Stomach (tissue), 9 donors: ENCODE data around the gene DZANK1. TPM values are rescaled to one million over a fixed set of nuclear protein-coding genes. Genes with fewer than 3 reads are reported as not detected.

Experiments
- DNase-seq, 2 donors: peaks; one replicate each; pipeline versions ENCODE4 v3.0.0 to v3.0.0-alpha.2; 2013 to 2019
- H3K27ac ChIP-seq, 5 donors: fragments of 200-600 bp in 4 of 5; sonication (generic) in 4 of 5; one replicate each; pipeline ENCODE4 v1.5.1; 2013 to 2019; ENCODE audit warnings: mild to moderate bottlenecking in 1 of 5, moderate library complexity in 1 of 5
- H3K27me3 ChIP-seq, 3 donors: fragments of 200-600 bp; sonication (generic); one replicate each; pipeline ENCODE4 v1.5.1; 2017 to 2019; ENCODE audit warnings: mixed run types in 1 of 3
- H3K36me3 ChIP-seq, 4 donors: fragments of 200-600 bp; sonication (generic); 1 replicate in 3 of 4; 2 replicates in 1 of 4; pipeline ENCODE4 v1.5.1; 2016 to 2019
- H3K4me1 ChIP-seq, 4 donors: fragments of 200-600 bp; sonication (generic); one replicate each; pipeline ENCODE4 v1.5.1; 2016 to 2019
- H3K4me3 ChIP-seq, 4 donors: fragments of 200-600 bp; sonication (generic) in 3 of 4; one replicate each; pipeline ENCODE4 v1.5.1; 2016 to 2019; ENCODE audit warnings: mild to moderate bottlenecking in 1 of 4
- H3K9me3 ChIP-seq, 4 donors: fragments of 200-600 bp; sonication (generic); one replicate each; pipeline ENCODE4 v1.5.1; 2016 to 2019
- CTCF ChIP-seq, 7 experiments: fragments of 450-650 bp in 4 of 7; fragments of 200-600 bp in 3 of 7; sonication (generic) in 3 of 7; IDR thresholded peaks; one replicate each; pipeline ENCODE4 v1.5.1; 2016 to 2019; ENCODE audit warnings: antibody characterized with exemption in 7 of 7, control low read depth in 2 of 7, mild to moderate bottlenecking in 1 of 7
- EP300 ChIP-seq: sonication (generic); formaldehyde crosslinking; IDR thresholded peaks from one replicate; pipeline ENCODE4 v1.6.1; 2017; ENCODE audit warnings: antibody characterized with exemption
- POLR2A ChIP-seq, 4 donors: fragments of 450-650 bp; IDR thresholded peaks; one replicate each; pipeline ENCODE4 v1.6.1; 2016; ENCODE audit warnings: antibody characterized with exemption in 4 of 4, control low read depth in 2 of 4, mild to moderate bottlenecking in 1 of 4, moderate library complexity in 1 of 4
- POLR2AphosphoS5 ChIP-seq, 3 donors: sonication (generic); formaldehyde crosslinking; IDR thresholded peaks; one replicate each; pipeline ENCODE4 v1.6.1; 2016; ENCODE audit warnings: antibody characterized with exemption in 3 of 3
- WGBS, 5 donors: extraction: QIAGEN DNeasy Blood & Tissue Kit in 3 of 5; methylation state at CpG; one replicate each; pipeline versions ENCODE4 v1.1.5 to v1.1.7; 2013 to 2018; 5-methylcytosine and 5-hydroxymethylcytosine counted together
- intact Hi-C: fragments of 100-400 bp; cut with DNase I; formaldehyde crosslinking; loops from one replicate; pipeline ENCODE4 v1.15.1; 2023; ENCODE audit warnings: low total_unique reads
- polyA plus RNA-seq, 3 donors: library from polyadenylated mRNA; stranded (reverse); fragments of 200-250 nt; gene quantifications; one replicate each; pipeline ENCODE4 v1.2.3, GENCODE V29; 2013
- total RNA-seq, 5 donors: library from RNA; depleted of rRNA; stranded (reverse); fragments of >200 nt; gene quantifications; one replicate each; pipeline versions ENCODE4 v1.1.0 to v1.2.3, GENCODE V29; 2014 to 2016
- donor health status: healthy with polysubstance abuse.
- donor health status: Bipolar disorder and iron deficiency.
- donor health status: healthy.

Gene DZANK1
- total and polyA plus RNA-seq, 8 donors = 0.61 to 24.6 (median 2.2) TPM; not detected in 1

- peaks cover 0 to 7% (median 3%) of the 10 kb centered on the region in 4 donors for H3K36me3 ChIP-seq
- no peak overlapping the region for H3K4me3 ChIP-seq
- no peak overlapping the region for H3K27ac ChIP-seq
- intact Hi-C loops = no loop called here
- H3K9me3 ChIP-seq = no peaks in the 10 kb centered on the region
- H3K27me3 ChIP-seq = no peaks in the 10 kb centered on the region
- no peak for TF ChIP-seq POLR2AphosphoS5 (IDR thresholded peaks at IDR 0.05)
- no peak for TF ChIP-seq EP300
- TF ChIP-seq POLR2A (IDR thresholded peaks at IDR 0.05) = no peak
- no peak for TF ChIP-seq CTCF (IDR thresholded peaks at IDR 0.05)
- H3K4me1 ChIP-seq = no peaks in the 10 kb centered on the region
- no peak for DNase-seq
These were observed 45.2 kb downstream of the DZANK1 start for GRCh38 chr20:18421608-18422007.

- Histone ChIP-seq H3K9me3 (no peaks in the 10 kb centered on the region), H3K36me3 (no peaks in the 10 kb centered on the region), H3K4me3 (no peak overlapping the region), H3K27ac (no peak overlapping the region), H3K4me1 (peaks cover 0 to 9% (median 0%) of the 10 kb centered on the region in 4 donors), H3K27me3 (no peaks in the 10 kb centered on the region)
- DNase-seq = peak in 1 of 2 donors; percentile 28
- 54 to 77% (median 65%) methylated on average over 5 of the region's 5 CpGs for WGBS, 5 donors
- intact Hi-C loops = loop anchor here (5.0 kb wide), 1 partner anchor 51 kb away; the partner anchor contains the start of genes DZANK1 and POLR3F
- TF ChIP-seq EP300 (no peak), POLR2A (IDR thresholded peaks at IDR 0.05) (no peak)
These were observed 50.3 kb downstream of the DZANK1 start for GRCh38 chr20:18416486-18416885.

- no peak overlapping the region for H3K27ac ChIP-seq
- intact Hi-C loops = no loop called here
These were observed 52.7 kb downstream of the DZANK1 start for GRCh38 chr20:18414140-18414539.

GRCh38 chr20:18412221-18412901 is 54.5 kb downstream of the DZANK1 start:
- TF ChIP-seq EP300 (no peak), POLR2AphosphoS5 (IDR thresholded peaks at IDR 0.05) (no peak), CTCF (IDR thresholded peaks at IDR 0.05) (no peak), POLR2A (IDR thresholded peaks at IDR 0.05) (no peak)
- Histone ChIP-seq H3K4me3 (no peak overlapping the region), H3K27me3 (no peaks in the 10 kb centered on the region), H3K27ac (no peak overlapping the region), H3K4me1 (peaks cover 0 to 9% (median 0%) of the 10 kb centered on the region in 4 donors), H3K9me3 (no peaks in the 10 kb centered on the region), H3K36me3 (no peaks in the 10 kb centered on the region)
- WGBS, 5 donors = 67 to 90% (median 84%) methylated on average over 6 of the region's 6 CpGs
- no peak for DNase-seq
- intact Hi-C loops = no loop called here

More at GRCh38 chr20:18414140-18414539, 52.7 kb downstream of the DZANK1 start:
- H3K27me3 ChIP-seq = no peaks in the 10 kb centered on the region
- WGBS, 5 donors = 51 to 61% (median 55%) methylated on average over 5 of the region's 5 CpGs
- TF ChIP-seq POLR2A (IDR thresholded peaks at IDR 0.05) = no peak
- no peak for TF ChIP-seq EP300
- TF ChIP-seq CTCF (IDR thresholded peaks at IDR 0.05) = no peak
- no peak for TF ChIP-seq POLR2AphosphoS5 (IDR thresholded peaks at IDR 0.05)
- no peak overlapping the region for H3K4me3 ChIP-seq
- no peaks in the 10 kb centered on the region for H3K36me3 ChIP-seq
- DNase-seq = no peak
- H3K9me3 ChIP-seq = no peaks in the 10 kb centered on the region
- H3K4me1 ChIP-seq = peaks cover 0 to 9% (median 0%) of the 10 kb centered on the region in 4 donors

- DNase-seq = no peak
- Histone ChIP-seq H3K4me3 (no peak overlapping the region), H3K9me3 (peaks cover 0 to 14% (median 4%) of the 10 kb centered on the region in 4 donors), H3K27ac (no peak overlapping the region), H3K4me1 (no peaks in the 10 kb centered on the region), H3K27me3 (no peaks in the 10 kb centered on the region), H3K36me3 (peaks cover 0 to 41% (median 16%) of the 10 kb centered on the region in 4 donors)
- 88 to 92% (median 90%) methylated on average over 8 of the region's 8 CpGs for WGBS, 5 donors
- TF ChIP-seq POLR2AphosphoS5 (IDR thresholded peaks at IDR 0.05) = no peak
- intact Hi-C loops = no loop called here
These were observed 61.0 kb downstream of the DZANK1 start for GRCh38 chr20:18405826-18406225.
